Loucy (cell line): ENCODE measurements around the gene NUP214.

Source experiments
- EZH2phosphoT487 ChIP-seq: fragments of 200-600 bp; IDR thresholded peaks from 2 replicates; pipeline ENCODE4 v1.6.1; 2018; ENCODE audit warnings: antibody characterized with exemption, mild to moderate bottlenecking, moderate library complexity, borderline replicate concordance
- TF ChIP-seq, protein P1 (sequence below): fragments of 200-600 bp; sonication (generic); conservative IDR thresholded peaks from 2 replicates; pipeline ENCODE4 v1.5.1; 2014; ENCODE audit warnings: mild to moderate bottlenecking, antibody characterized with exemption, low read length

DNA sequence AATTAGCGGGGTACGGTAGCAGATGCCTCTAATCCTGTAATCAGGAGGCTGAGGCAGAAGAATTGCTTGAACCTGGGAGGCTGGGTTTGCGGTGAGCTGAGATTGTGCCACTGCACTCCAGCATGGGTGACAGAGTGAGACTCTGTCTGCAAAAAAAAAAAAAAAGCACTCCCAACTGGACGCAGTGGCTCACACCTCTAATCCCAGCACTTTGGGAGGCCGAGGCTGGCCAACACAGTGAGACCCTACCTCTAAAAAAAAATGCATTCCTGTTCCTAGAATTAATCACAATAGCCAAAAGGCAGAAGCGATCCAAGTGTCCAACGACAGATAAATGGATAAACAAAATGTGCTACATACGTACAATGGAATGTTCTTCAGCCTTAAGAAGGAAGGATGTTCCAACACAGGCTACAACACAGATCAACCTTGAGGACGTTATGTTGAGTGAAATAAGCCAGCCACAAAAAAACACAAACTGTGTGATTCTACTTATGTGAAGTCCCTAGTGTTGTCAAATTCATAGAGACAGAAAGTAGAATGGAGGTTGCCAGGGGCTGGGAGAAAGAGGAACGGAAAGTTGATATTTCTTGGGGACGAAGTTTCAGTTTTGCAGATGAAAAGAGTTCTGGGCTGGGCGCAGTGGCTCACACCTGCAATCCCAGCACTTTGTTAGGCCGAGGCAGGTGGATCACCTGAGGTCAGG is 137.1 kb downstream of the NUP214 start:
- TF ChIP-seq, protein P1, sequence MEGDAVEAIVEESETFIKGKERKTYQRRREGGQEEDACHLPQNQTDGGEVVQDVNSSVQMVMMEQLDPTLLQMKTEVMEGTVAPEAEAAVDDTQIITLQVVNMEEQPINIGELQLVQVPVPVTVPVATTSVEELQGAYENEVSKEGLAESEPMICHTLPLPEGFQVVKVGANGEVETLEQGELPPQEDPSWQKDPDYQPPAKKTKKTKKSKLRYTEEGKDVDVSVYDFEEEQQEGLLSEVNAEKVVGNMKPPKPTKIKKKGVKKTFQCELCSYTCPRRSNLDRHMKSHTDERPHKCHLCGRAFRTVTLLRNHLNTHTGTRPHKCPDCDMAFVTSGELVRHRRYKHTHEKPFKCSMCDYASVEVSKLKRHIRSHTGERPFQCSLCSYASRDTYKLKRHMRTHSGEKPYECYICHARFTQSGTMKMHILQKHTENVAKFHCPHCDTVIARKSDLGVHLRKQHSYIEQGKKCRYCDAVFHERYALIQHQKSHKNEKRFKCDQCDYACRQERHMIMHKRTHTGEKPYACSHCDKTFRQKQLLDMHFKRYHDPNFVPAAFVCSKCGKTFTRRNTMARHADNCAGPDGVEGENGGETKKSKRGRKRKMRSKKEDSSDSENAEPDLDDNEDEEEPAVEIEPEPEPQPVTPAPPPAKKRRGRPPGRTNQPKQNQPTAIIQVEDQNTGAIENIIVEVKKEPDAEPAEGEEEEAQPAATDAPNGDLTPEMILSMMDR = no peak
- no peak for TF ChIP-seq EZH2phosphoT487
